SK-N-SH (cell line): ENCODE data around the gene SUCLA2.

ENCODE experiments used
- CHD2 ChIP-seq: fragments of 150-350 bp; IDR thresholded peaks from 2 replicates; pipeline ENCODE4 v1.6.1; 2018; ENCODE audit warnings: low read length; ENCODE audit not compliant: partially characterized antibody
- CTCF ChIP-seq: fragments of 200-600 bp; sonication (generic); IDR thresholded peaks from 2 replicates; pipeline ENCODE4 v1.6.1; 2017; ENCODE audit warnings: antibody characterized with exemption, mild to moderate bottlenecking, moderate library complexity
- GATA2 ChIP-seq: sonication (generic); formaldehyde crosslinking; IDR thresholded peaks from 2 replicates; pipeline ENCODE4 v1.5.0; 2020; ENCODE audit warnings: mild to moderate bottlenecking, missing genetic modification reagents
- MXI1 ChIP-seq: IDR thresholded peaks from 2 replicates; pipeline ENCODE4 v1.6.1; 2012; ENCODE audit warnings: mild to moderate bottlenecking, low read depth, low read length, improper control_type of control experiment
- POLR2AphosphoS5 ChIP-seq: IDR thresholded peaks from 2 replicates; pipeline ENCODE4 v1.6.1; 2012; ENCODE audit warnings: low read depth, low read length
- RCOR1 ChIP-seq: fragments of 150-350 bp; IDR thresholded peaks from 2 replicates; pipeline ENCODE4 v1.6.1; 2017; ENCODE audit warnings: antibody characterized with exemption, low read length
- REST ChIP-seq: IDR thresholded peaks from 2 replicates; pipeline ENCODE4 v1.6.1; 2012; ENCODE audit warnings: mild to moderate bottlenecking, low read depth, low read length, moderate library complexity
- TAF1 ChIP-seq: IDR thresholded peaks from 2 replicates; pipeline ENCODE4 v1.6.1; 2012; ENCODE audit warnings: low read depth, mild to moderate bottlenecking, low read length, moderate library complexity, borderline replicate concordance
- USF2 ChIP-seq: fragments of 150-350 bp; IDR thresholded peaks from 2 replicates; pipeline ENCODE4 v1.6.1; 2017; ENCODE audit warnings: antibody characterized with exemption, low read length, low read depth, borderline replicate concordance

GRCh38 chr13:48042894-48043293, 41.8 kb upstream of the SUCLA2 start:
- no peak for TF ChIP-seq GATA2 (CRISPR knock-in tag)
- TF ChIP-seq CTCF, result no peak
- TF ChIP-seq RCOR1, result no peak
- no peak for TF ChIP-seq MXI1
- no peak for TF ChIP-seq POLR2AphosphoS5
- no peak for TF ChIP-seq CHD2
- no peak for TF ChIP-seq TAF1
- no peak for TF ChIP-seq USF2
- no peak for TF ChIP-seq REST
